Heart left ventricle (tissue), 16 donors: Measurements from ENCODE around the gene INSRR. TPM values are rescaled to one million over a fixed set of nuclear protein-coding genes. Genes with fewer than 3 reads are reported as not detected.

Experiments used
- ATAC-seq, 4 donors: fragments of 200-7000 bp; cut with Tn5 transposase; one replicate each; pipeline ENCODE4 v1.9.1; 2020 to 2022; ENCODE audit warnings: moderate library complexity in 4 of 4, mild to moderate bottlenecking in 3 of 4, moderate number of reproducible peaks in 1 of 4
- DNase-seq, 5 donors: peaks; one replicate each; pipeline ENCODE4 v3.0.0-alpha.2; 2020
- H3K27ac ChIP-seq, 12 donors: fragments of 200-600 bp; sonication (generic) in 4 of 12; one replicate each; pipeline versions ENCODE4 v1.5.0 to v1.8.0; 2016 to 2022; ENCODE audit warnings: mild to moderate bottlenecking in 2 of 12
- H3K27me3 ChIP-seq, 9 donors: fragments of 200-600 bp; sonication (generic) in 2 of 9; one replicate each; pipeline versions ENCODE4 v1.5.1 to v1.8.0; 2016 to 2022; ENCODE audit warnings: mild to moderate bottlenecking in 3 of 9
- H3K36me3 ChIP-seq, 9 donors: fragments of 200-600 bp; sonication (generic) in 2 of 9; one replicate each; pipeline versions ENCODE4 v1.5.0 to v1.8.0; 2018 to 2022; ENCODE audit warnings: mild to moderate bottlenecking in 2 of 9
- H3K4me1 ChIP-seq, 12 donors: fragments of 200-600 bp; sonication (generic) in 4 of 12; one replicate each; pipeline versions ENCODE4 v1.5.0 to v1.8.0; 2016 to 2022; ENCODE audit warnings: mild to moderate bottlenecking in 3 of 12
- H3K4me3 ChIP-seq, 12 donors: fragments of 200-600 bp; sonication (generic) in 4 of 12; one replicate each; pipeline versions ENCODE4 v1.5.0 to v1.8.0; 2017 to 2022; ENCODE audit warnings: mild to moderate bottlenecking in 9 of 12, moderate library complexity in 4 of 12
- H3K9me3 ChIP-seq, 12 donors: fragments of 200-600 bp; sonication (generic) in 4 of 12; one replicate each; pipeline versions ENCODE4 v1.5.0 to v1.8.0; 2016 to 2022; ENCODE audit warnings: mild to moderate bottlenecking in 1 of 12
- CTCF ChIP-seq, 12 donors: fragments of 200-600 bp; sonication (generic) in 4 of 12; IDR thresholded peaks; one replicate each; pipeline versions ENCODE4 v1.5.0 to v1.8.0; 2018 to 2022; ENCODE audit warnings: antibody characterized with exemption in 12 of 12, mild to moderate bottlenecking in 5 of 12
- POLR2A ChIP-seq, 2 donors: fragments of 450-650 bp; IDR thresholded peaks; one replicate each; pipeline ENCODE4 v1.6.1; 2017; ENCODE audit warnings: antibody characterized with exemption in 2 of 2, mild to moderate bottlenecking in 2 of 2, moderate library complexity in 2 of 2
- WGBS, 4 donors: extraction: QIAGEN DNeasy Blood & Tissue Kit in 2 of 4; methylation state at CpG; one replicate each; pipeline versions ENCODE4 v1.1.5 to v1.1.7; 2013 to 2018; 5-methylcytosine and 5-hydroxymethylcytosine counted together
- intact Hi-C, 10 donors: fragments of 100-400 bp; cut with DNase I; formaldehyde crosslinking; loops; one replicate each; pipeline versions ENCODE4 v1.11.1 to v1.14.2; 2022
- polyA plus RNA-seq, 2 donors: library from polyadenylated mRNA; stranded (reverse); fragments of 200-250 nt; gene quantifications; one replicate each; pipeline ENCODE4 v1.2.3, GENCODE V29; 2013
- total RNA-seq, 9 donors: library from RNA; depleted of rRNA in 2 of 9; stranded (reverse); fragments of >200 nt in 2 of 9; fragmentation: NEBNext Ultra II Directional in 3 of 9; extraction: Animal tissue kit (Norgen Biotek cat#: 25700) in 3 of 9; gene quantifications; one replicate each; pipeline versions ENCODE4 v1.1.0 to v1.2.4, GENCODE V29; 2016 to 2023
- donor health status: ischemic (EF 13 %, LVEDD 7.1; RV severe dilation, severe dysfunction).
- donor health status: healthy with polysubstance abuse.
- donor health status: DM: no; HTN: yes; CAD: no.
- donor health status: DM: no; HTN: no; CAD: no.
- donor health status: ischemic (EF 25% LVEDD 6.9; RV normal size, moderate dysfunction).
- donor health status: ischemic (EF 25% LVEDD 5.7; RV mildly dilated, moderate dysfunction).
- donor health status: healthy.
- donor health status: DM: yes; HTN: yes; CAD: no.
- donor health status: ischemic (EF 35%, LVEDD 5.7; RV mildly dilated, moderate dysfunction).
- donor health status: nonischemic (EF 11% LVEDD 7.7; RV severe dilation, severe dysfunction).
- donor health status: DM: yes; HTN: yes; CAD: no.
- donor health status: PGD.
- donor health status: ischemic (EF 29% LVEDD 5.4; RV normal size, mild dysfunction).
- donor health status: nonischemic (EF 23%, LVEDD 6.1; RV moderate dilation, normal function).

INSRR gene
- total and polyA plus RNA-seq, 11 donors: 0.07 to 0.42 (median 0.12) TPM; not detected in 3

- H3K27me3 ChIP-seq: peaks cover 6 to 70% (median 30%) of the 10 kb centered on the region in 9 donors
Observed at GRCh38 chr1:156863631-156864030, 4.7 kb upstream of the INSRR start.

GRCh38 chr1:156862997-156863599 lies 4.2 kb upstream of the INSRR start:
- Histone ChIP-seq H3K4me1 (peaks cover 12 to 33% (median 29%) of the 10 kb centered on the region in 12 donors), H3K9me3 (no peaks in the 10 kb centered on the region), H3K4me3 (no peak overlapping the region), H3K27me3 (peaks cover 6 to 70% (median 30%) of the 10 kb centered on the region in 9 donors), H3K36me3 (no peaks in the 10 kb centered on the region), H3K27ac (no peak overlapping the region)
- 75 to 79% (median 77%) methylated on average over 10 of the region's 10 CpGs for WGBS, 4 donors
- TF ChIP-seq CTCF (IDR thresholded peaks at IDR 0.05) (no peak), POLR2A (IDR thresholded peaks at IDR 0.05) (no peak)
- DNase-seq (no peak), ATAC-seq (no peak)
- intact Hi-C loops: loop anchor here in 5 of 10 donors (5.0 to 10.0 kb wide), 3 partner anchors 61 to 168 kb away; partner anchors contain the start of genes ISG20L2 (in 3 of the 5) and METTL25B (in 3 of the 5)

More at GRCh38 chr1:156863631-156864030, 4.7 kb upstream of the INSRR start:
- no peak for DNase-seq
- no peaks in the 10 kb centered on the region for H3K36me3 ChIP-seq
- TF ChIP-seq POLR2A (IDR thresholded peaks at IDR 0.05) (no peak), CTCF (IDR thresholded peaks at IDR 0.05) (no peak)
- H3K9me3 ChIP-seq: no peaks in the 10 kb centered on the region
- H3K27ac ChIP-seq: no peak overlapping the region
- 85 to 91% (median 89%) methylated on average over 7 of the region's 7 CpGs for WGBS, 4 donors
- ATAC-seq: no peak
- intact Hi-C loops: loop anchor here in 5 of 10 donors (5.0 to 10.0 kb wide), 3 partner anchors 61 to 169 kb away; partner anchors contain the start of genes ISG20L2 (in 3 of the 5) and METTL25B (in 3 of the 5)
- no peak overlapping the region for H3K4me3 ChIP-seq
- H3K4me1 ChIP-seq: peaks cover 12 to 28% (median 23%) of the 10 kb centered on the region in 12 donors

- Histone ChIP-seq H3K36me3 (no peaks in the 10 kb centered on the region), H3K4me1 (peaks cover 12 to 37% (median 29%) of the 10 kb centered on the region in 12 donors), H3K27me3 (peaks cover 6 to 72% (median 30%) of the 10 kb centered on the region in 9 donors), H3K4me3 (no peak overlapping the region), H3K9me3 (no peaks in the 10 kb centered on the region), H3K27ac (no peak overlapping the region)
- WGBS, 4 donors: 74 to 88% (median 86%) methylated on average over 6 of the region's 6 CpGs
- TF ChIP-seq CTCF (IDR thresholded peaks at IDR 0.05) (no peak), POLR2A (IDR thresholded peaks at IDR 0.05) (no peak)
- intact Hi-C loops: loop anchor here in 5 of 10 donors (5.0 to 10.0 kb wide), 3 partner anchors 60 to 168 kb away; partner anchors contain the start of genes ISG20L2 (in 3 of the 5) and METTL25B (in 3 of the 5)
- DNase-seq (no peak), ATAC-seq (no peak)
Observed at GRCh38 chr1:156862584-156862983, 3.7 kb upstream of the INSRR start.
